ENCODE data around the gene IHH.
A peak's percentile ranks its signal among the peaks of the same experiment; 100 is the strongest.

IHH gene

DNA sequence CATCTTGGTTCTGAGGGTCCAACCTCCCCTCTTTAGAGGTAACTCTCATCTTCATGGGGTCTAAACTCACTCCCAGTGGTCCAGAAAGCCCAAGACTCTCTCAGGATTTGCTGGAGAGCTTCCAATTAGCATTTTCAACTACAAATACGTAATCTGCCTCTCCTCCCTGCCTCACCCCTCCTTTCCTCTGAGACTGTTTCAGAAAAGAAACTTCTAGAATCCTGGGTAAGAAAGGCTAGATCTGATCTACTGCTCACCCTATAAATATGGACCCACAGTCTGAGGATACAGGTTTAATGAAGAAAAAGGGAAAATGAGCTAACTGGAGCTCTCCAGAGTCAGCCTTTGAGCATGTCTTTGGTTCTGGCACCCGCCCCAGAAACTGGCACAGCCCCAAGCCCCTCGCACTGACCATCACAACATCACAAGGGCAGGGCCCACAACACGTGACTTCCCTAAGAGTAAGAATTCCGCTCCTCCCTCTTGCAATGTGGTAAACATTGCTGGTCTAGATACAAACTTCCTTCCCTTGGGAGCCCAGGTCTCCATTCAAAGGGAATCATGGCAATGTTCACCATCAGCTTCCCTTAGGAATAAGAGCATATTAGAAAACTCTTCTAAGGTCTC, 21.7 kb upstream of the IHH start:
- Mint-ChIP-seq H3K27me3 (no peaks in the 10 kb centered on the region), H3K27ac (no peak overlapping the region), H3K4me3 (no peak overlapping the region), H3K36me3 (peaks cover 25% of the 10 kb centered on the region), H3K9me3 (no peaks in the 10 kb centered on the region), H3K4me1 (peaks cover 31% of the 10 kb centered on the region)
- no peak for ATAC-seq

DNA sequence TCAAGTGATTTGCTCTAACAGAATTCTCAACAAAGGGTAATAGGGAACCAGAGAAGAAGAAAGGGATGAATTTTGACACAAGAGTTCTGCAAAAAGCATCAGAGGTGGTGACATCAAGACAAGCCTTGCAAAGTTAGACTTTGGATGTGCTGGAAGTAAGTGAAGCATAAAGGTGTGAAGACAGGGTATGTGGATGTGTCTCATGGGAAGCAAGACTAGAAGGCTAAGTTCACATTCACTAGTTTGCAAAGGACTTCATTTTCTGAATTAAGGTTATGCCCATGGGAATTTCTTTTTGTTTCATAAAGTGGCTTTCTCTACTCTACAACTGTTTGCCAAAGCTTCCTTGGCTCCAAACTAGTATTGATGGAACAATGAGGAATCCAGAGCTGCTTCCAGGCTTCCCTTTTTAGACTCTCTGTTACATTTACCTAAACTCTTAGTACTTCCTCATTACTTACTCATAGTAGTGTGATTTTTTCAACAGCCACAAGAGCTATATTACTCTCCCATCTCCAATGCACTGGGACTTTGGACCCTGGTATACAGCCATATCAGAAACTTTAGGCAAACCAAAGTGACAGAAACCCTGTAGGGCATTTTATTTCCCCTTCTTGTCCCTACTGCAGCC, 21.1 kb upstream of the IHH start:
- Mint-ChIP-seq H3K36me3 (peaks cover 27% of the 10 kb centered on the region), H3K4me1 (peaks cover 25% of the 10 kb centered on the region), H3K27ac (no peak overlapping the region), H3K9me3 (no peaks in the 10 kb centered on the region), H3K4me3 (no peak overlapping the region), H3K27me3 (no peaks in the 10 kb centered on the region)
- no peak for ATAC-seq

DNA sequence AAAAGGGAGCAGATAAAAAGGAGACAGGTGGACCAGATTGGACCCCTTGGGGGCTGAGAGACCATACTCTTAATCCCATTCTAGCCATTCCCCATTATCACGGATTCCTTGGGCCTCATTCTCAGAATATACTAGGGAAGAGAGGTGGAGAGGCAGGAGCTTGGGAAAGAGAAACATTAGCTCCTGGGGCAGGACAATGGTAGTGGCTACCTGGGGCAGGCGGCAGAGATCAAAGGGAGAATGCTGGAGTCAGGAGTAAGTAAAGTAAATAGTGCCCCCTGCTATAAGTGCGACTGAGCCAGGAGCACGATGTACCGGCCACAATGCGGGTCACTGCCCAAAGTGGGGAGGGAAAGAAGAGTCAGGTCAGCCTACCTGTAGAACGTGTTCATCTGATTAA, 20.4 kb upstream of the IHH start:
- Mint-ChIP-seq H3K9me3 (no peaks in the 10 kb centered on the region), H3K4me1 (peaks cover 18% of the 10 kb centered on the region), H3K27me3 (no peaks in the 10 kb centered on the region), H3K4me3 (no peak overlapping the region), H3K36me3 (peaks cover 27% of the 10 kb centered on the region), H3K27ac (no peak overlapping the region)
- no peak for ATAC-seq

DNA sequence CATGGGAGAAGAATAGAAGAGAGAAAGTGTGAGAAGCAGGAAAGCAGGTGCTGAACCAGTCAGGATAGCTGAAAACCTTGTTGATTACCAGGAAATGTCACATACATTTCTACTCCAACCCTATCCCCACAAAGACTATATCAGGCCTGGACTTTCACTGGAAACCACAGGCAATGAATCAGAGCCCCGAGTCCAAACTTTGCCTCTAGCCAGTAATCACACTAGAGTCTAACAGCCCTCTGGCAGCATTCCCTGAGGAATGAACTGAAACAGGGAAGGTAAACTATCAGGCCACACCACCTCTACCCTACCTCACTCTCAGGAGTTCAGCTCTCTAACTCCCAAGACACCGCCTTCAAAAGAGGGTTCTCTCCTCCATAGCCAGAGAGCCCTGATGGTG, 18.7 kb upstream of the IHH start:
- H3K27me3 Mint-ChIP-seq, result no peaks in the 10 kb centered on the region
- H3K4me3 Mint-ChIP-seq, result no peak overlapping the region
- no peak overlapping the region for H3K27ac Mint-ChIP-seq
- ATAC-seq, result no peak
- peaks cover 18% of the 10 kb centered on the region for H3K4me1 Mint-ChIP-seq
- peaks cover 37% of the 10 kb centered on the region for H3K36me3 Mint-ChIP-seq
- H3K9me3 Mint-ChIP-seq, result no peaks in the 10 kb centered on the region

DNA sequence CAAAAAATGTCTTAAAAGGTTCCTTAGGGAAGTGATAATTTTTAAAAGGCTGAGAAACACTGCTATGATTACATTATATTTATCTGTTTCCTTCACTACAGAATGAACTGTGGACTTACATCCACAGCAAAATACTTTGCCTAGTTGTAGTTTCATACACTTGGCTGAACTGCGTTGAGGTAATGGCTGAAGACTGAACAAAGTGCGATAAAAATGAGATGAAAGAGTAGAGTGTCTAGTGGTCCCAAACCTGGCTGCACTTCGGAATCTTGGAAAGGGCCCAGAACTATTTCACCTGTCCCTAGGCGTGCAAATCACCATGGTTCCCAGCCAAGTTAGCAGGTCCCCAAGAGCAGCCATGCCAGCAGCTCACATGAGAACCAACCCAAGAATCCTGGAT, 18.2 kb upstream of the IHH start:
- no peak for ATAC-seq
- Mint-ChIP-seq H3K36me3 (peaks cover 42% of the 10 kb centered on the region), H3K27me3 (no peaks in the 10 kb centered on the region), H3K4me3 (no peak overlapping the region), H3K27ac (no peak overlapping the region), H3K4me1 (peaks cover 18% of the 10 kb centered on the region), H3K9me3 (no peaks in the 10 kb centered on the region)

DNA sequence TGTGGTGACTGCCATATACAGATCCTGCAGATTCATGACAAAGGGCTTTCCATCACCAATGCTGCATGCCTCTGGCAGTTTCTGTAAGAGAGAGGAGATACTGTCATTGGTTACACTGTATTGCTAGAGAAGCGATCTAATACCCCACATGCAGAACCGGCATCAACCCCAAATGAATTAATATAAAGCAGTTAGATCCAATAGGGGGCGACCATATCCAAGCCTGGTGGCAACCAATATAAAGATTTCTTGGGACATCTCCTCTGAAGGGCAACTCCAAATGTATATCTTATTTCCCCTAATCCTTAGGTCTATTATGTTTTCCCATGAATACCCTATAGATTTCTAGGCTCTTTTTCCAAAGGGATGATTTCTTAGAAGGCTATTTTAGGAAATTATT, 17.4 kb upstream of the IHH start:
- Mint-ChIP-seq H3K27ac (no peak overlapping the region), H3K4me1 (peaks cover 18% of the 10 kb centered on the region), H3K9me3 (no peaks in the 10 kb centered on the region), H3K36me3 (peaks cover 46% of the 10 kb centered on the region), H3K27me3 (no peaks in the 10 kb centered on the region), H3K4me3 (no peak overlapping the region)
- ATAC-seq, result no peak

DNA sequence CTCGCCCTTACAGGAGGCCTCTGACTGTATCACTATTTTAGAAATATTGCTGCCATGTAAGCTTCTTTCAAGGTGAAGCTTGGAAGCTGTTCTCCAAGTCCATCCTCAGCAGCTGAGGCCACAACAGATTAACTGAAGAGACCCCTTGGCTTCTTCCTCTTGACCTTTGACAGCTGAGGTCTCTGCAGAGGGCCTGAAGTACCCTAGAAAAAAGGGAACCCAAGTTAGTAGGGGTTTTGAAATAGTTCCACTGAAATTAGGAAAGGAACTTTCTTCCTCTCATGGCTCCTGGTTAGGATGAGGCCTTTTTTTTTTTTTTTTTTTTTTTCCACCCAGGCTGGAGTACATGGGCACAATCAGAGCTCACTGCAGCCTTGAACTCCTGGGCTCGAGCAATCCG, 15.5 kb upstream of the IHH start:
- Mint-ChIP-seq H3K27ac (no peak overlapping the region), H3K27me3 (no peaks in the 10 kb centered on the region), H3K36me3 (peaks cover 58% of the 10 kb centered on the region), H3K9me3 (no peaks in the 10 kb centered on the region), H3K4me3 (no peak overlapping the region), H3K4me1 (no peaks in the 10 kb centered on the region)
- ATAC-seq, result no peak

DNA sequence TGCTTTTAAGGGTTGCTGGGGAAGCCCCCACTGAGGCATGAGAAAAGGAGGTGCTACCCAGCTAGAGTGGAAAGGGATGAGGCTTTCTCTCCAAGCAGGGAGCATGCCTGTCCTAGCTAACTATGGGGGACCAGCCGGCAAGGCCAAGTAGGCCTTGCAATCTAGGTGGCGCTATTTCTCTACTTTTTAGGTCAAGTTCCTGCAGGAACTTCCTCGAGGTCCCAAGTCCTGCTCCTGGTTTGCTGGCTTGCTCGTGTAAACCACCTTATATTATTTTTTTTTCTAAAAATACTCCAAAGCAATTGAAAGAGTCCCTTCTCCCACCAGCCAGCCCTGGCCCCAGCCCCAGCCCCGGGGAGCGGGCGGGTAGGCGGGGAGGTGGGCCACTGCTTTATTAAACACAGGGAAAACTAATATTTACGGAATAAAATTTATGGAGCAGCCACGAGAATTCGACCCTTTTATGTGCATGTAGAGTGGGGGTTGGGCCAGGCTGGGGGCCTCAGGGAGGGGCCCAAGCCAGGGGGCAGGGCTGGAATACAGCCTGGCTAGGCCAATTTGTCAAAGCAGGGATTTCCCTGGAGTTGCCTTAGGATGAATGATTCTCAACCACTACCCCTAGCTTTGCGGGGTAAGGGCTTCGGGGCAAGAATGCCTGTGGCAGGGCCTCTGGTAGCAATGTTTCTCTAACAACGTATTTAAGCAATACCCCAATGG, 12.8 kb upstream of the IHH start:
- H3K36me3 Mint-ChIP-seq, result peaks cover 57% of the 10 kb centered on the region
- no peaks in the 10 kb centered on the region for H3K4me1 Mint-ChIP-seq
- H3K27ac Mint-ChIP-seq, result no peak overlapping the region
- H3K9me3 Mint-ChIP-seq, result no peaks in the 10 kb centered on the region
- no peak overlapping the region for H3K4me3 Mint-ChIP-seq
- no peaks in the 10 kb centered on the region for H3K27me3 Mint-ChIP-seq
- ATAC-seq, result no peak

DNA sequence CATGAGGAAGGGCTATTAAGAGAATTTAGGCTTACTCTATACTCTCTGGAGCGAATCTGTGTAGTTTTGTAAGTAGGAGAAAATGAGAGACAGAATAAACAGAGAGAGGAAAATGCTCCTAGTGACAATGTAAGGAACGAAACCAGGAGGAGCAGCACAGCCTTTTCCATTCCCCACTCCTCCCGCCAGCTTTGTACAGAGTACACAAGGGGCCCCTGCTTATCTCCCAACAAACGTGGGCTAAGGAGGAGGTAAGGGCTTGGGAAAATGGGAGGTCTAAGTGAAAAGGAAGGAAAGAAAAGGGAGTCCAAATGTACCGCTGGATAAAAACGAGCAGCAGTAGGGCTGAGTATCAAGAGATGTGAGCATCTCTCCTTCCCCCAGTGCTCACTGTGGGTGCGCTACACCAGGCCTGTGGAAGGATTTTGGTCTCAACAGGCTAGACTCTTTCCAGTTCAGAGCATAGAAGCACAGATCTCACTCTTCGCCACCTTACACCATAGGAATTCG, 12.1 kb upstream of the IHH start:
- ATAC-seq, result no peak
- Mint-ChIP-seq H3K4me3 (no peak overlapping the region), H3K4me1 (no peaks in the 10 kb centered on the region), H3K9me3 (no peaks in the 10 kb centered on the region), H3K27me3 (no peaks in the 10 kb centered on the region), H3K27ac (no peak overlapping the region), H3K36me3 (peaks cover 58% of the 10 kb centered on the region)

DNA sequence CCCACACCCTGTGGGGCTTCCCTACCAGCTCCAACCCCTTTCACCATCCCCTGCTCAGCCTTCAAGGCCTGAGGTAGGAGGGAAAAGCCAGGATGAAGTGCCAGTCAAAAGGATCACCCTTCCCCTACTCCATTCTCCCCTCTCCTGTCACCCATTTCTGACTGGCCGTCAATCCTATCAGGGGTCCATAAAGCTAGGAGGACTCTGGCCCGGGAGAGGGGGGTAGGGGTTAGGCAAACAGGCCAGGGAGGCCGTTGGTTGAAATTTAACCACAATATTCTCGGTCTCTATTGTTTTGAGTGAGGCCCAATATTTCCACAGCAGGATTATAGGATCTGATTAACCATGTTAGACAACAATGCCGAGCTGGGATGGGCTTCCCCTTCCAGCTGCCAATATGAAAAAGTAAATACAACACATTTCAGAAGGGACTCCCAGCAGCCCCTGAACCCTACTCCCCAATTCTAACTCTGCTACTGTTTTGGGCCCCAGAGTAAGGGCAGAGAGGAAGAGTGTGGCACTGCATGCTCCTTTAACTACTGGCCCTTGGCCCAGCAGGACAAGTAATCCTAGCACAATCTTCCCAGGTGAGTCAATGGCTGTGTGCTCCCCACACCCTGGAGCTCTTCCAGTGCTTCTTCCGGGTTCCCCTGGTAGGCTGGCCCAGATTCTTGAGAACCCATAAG, 10.6 kb upstream of the IHH start:
- no peak for ATAC-seq
- H3K9me3 Mint-ChIP-seq, result no peaks in the 10 kb centered on the region

DNA sequence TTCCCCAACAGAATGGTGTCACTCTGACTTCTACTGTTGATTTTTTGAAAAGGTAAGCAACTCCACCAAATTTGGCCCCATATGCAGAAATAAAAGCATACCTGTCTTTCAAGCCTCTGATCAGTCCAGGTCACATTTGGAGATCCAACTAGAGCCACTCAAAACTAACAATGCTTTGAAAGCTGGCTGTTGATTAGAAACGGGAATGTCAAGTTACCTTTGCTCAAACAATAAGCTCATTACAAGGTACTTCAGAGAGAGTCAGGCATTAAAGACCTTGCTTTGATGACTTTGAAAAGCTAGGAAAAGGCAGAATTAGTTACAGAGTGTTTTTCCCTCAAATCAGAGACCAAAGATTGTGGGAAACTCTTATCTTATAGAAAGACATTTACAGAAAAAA, 4.8 kb upstream of the IHH start:
- Mint-ChIP-seq H3K9me3 (no peaks in the 10 kb centered on the region), H3K4me3 (no peak overlapping the region), H3K36me3 (peaks cover 6% of the 10 kb centered on the region), H3K27me3 (peaks cover 26% of the 10 kb centered on the region), H3K27ac (no peak overlapping the region), H3K4me1 (peaks cover 6% of the 10 kb centered on the region)
- no peak for ATAC-seq

More for the DNA sequence above, 10.6 kb upstream of the IHH start:
- H3K27ac Mint-ChIP-seq, result no peak overlapping the region
- no peaks in the 10 kb centered on the region for H3K4me1 Mint-ChIP-seq
- H3K27me3 Mint-ChIP-seq, result no peaks in the 10 kb centered on the region
- no peak overlapping the region for H3K4me3 Mint-ChIP-seq
- H3K36me3 Mint-ChIP-seq, result peaks cover 45% of the 10 kb centered on the region

DNA sequence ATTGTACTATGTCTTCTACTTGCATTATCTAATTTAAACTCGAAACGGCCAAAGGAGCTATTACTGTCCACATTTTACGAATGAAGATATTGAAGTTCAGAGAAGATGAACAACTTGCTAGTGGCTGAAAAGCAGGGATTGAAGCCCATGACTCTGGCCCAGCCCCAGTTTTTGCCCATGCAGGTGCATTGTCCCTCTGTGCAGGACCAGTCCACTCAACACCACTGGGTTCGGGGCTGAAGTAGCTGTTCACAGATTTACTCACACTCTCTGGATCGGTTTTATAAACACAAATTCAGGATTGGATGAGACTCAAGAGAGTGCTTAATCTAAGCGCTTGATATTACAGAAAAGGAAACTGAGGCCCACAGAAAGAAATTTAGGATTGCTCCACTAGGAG, 1.4 kb upstream of the IHH start:
- Mint-ChIP-seq H3K36me3 (no peaks in the 10 kb centered on the region), H3K27ac (no peak overlapping the region), H3K27me3 (peaks cover 60% of the 10 kb centered on the region), H3K4me3 (no peak overlapping the region), H3K9me3 (no peaks in the 10 kb centered on the region), H3K4me1 (peaks cover 36% of the 10 kb centered on the region)
- ATAC-seq, result no peak

DNA sequence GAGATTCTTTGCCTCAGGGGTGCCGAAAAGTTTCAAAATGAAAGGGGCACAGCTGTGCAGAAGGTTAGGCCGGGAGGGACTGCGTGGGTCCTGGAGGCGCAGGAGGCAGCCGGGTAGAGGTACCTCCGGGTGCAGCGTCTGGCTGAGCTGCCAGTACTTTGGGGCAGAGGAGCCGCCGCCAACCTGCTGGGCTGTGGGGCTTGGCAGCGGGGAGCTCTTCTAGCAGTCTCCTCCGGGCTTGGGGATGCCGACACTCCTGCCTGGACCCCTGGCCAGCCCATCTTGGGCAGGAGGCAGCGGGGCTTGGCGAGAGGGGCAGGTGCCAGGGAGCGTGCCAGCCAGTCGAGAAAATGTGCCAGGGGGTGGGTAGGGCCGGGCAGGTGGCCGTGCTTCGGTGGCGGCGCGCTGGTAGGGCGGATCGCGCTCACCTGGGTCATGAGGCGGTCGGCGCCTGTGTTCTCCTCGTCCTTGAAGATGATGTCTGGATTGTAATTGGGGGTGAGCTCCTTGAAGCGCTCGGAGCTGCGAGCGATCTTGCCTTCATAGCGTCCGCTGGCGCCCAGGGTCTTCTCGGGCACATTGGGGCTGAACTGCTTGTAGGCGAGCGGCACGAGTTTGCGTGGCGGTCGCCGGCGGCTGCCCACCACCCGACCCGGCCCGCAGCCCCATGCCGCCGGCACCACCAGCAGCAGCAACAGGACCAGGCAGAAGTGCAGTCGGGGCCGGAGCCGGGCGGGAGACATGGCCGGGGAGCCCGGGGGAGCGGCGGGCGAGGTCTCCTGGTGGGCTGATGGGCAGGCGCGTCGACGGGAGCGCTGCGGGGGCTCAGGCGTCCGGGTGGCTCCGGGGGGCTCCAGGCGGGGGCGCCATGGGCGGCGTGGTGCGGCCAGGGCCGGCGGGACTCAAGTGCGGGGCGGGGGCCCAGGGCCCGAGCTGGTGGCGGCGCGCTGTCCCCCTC, 717 bp downstream of the IHH start:
- ATAC-seq, result no peak
- Mint-ChIP-seq H3K4me1 (peaks cover 36% of the 10 kb centered on the region), H3K9me3 (no peaks in the 10 kb centered on the region), H3K36me3 (no peaks in the 10 kb centered on the region), H3K27me3 (peaks cover 81% of the 10 kb centered on the region), H3K4me3 (peak overlapping the region; percentile 55), H3K27ac (no peak overlapping the region)

DNA sequence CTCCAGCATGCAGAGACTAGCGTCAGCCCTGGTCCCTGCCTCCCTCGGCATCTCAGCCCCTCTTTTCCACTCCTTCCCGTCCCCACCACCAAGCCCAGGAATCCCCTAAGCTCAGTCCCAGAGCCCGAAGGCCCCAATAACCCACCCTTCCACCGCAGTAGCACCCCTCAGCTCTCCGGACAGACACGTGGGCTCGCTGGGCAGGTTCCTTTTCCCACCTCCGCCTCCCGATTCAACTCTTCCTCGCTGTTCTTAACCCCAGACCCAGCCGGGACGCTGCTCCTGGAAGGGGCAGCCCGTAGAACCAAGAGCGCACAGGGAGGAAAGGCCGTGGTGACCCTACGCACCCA, 1.4 kb downstream of the IHH start:
- peaks cover 86% of the 10 kb centered on the region for H3K27me3 Mint-ChIP-seq
- H3K36me3 Mint-ChIP-seq, result no peaks in the 10 kb centered on the region
- peaks cover 36% of the 10 kb centered on the region for H3K4me1 Mint-ChIP-seq
- H3K9me3 Mint-ChIP-seq, result no peaks in the 10 kb centered on the region
- peak overlapping the region; percentile 22 for H3K4me3 Mint-ChIP-seq
- H3K27ac Mint-ChIP-seq, result no peak overlapping the region
- no peak for ATAC-seq

Data from stimulated activated memory B cell treated with anti-CD40 and anti-IgM and Interleukin-4, amounts not matched to agents 10 μg/mL and 1 μg/mL and 100 μg/mL, for 72 hours (primary cell).